ENCODE measurements around the gene GPC6. TPM values are rescaled to one million over a fixed set of nuclear protein-coding genes. Genes with fewer than 3 reads are reported as not detected.

The GPC6 gene
- total RNA-seq, 1 donor from 2014 or later, result not detected

GRCh38 chr13:93264876-93265275 is 38.3 kb downstream of the GPC6 start:
- no peak overlapping the region for H3K27ac Mint-ChIP-seq
- H3K4me1 Mint-ChIP-seq (ENCODE audit: low read depth), result no peaks in the 10 kb centered on the region
- intact Hi-C loops (cut with micrococcal nuclease), result loop anchor here (10.0 kb wide), 1 partner anchor 1100 kb away; no protein-coding TSS in a partner anchor
- H3K9me3 Mint-ChIP-seq, result no peaks in the 10 kb centered on the region
- no peak overlapping the region for H3K4me3 Mint-ChIP-seq
- DNase-seq (ENCODE audit: low spot score), result no peak
- no peaks in the 10 kb centered on the region for H3K27me3 Mint-ChIP-seq (ENCODE audit: insufficient read depth)
- H3K36me3 Mint-ChIP-seq (ENCODE audit: low read depth), result no peaks in the 10 kb centered on the region

DNA sequence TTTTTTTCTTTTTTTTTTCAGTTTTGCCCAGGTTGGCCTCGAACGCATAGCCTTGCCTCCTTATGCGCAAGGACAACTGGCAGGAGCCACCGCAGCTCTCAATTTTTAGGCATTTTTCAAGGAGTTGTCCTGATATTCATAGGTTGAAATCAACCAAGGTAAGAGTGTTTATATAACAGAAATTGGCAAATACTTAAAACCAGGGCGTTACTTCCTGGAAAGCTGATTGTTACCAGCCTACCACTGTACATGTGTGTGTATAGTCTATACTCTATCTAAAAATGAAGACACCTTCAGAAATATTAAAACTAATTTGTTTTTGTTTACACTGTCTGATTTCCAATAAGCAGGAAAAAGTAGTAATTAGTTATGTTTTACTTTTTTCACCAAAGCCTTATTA is 39.2 kb downstream of the GPC6 start:
- H3K27me3 Mint-ChIP-seq (ENCODE audit: insufficient read depth), result no peaks in the 10 kb centered on the region
- no peak overlapping the region for H3K27ac Mint-ChIP-seq
- no peak for DNase-seq (ENCODE audit: low spot score)
- H3K36me3 Mint-ChIP-seq (ENCODE audit: low read depth), result no peaks in the 10 kb centered on the region
- H3K4me3 Mint-ChIP-seq, result no peak overlapping the region
- H3K9me3 Mint-ChIP-seq, result no peaks in the 10 kb centered on the region
- H3K4me1 Mint-ChIP-seq (ENCODE audit: low read depth), result no peaks in the 10 kb centered on the region
- intact Hi-C loops (cut with micrococcal nuclease), result loop anchor here (10.0 kb wide), 1 partner anchor 1099 kb away; no protein-coding TSS in a partner anchor

DNA sequence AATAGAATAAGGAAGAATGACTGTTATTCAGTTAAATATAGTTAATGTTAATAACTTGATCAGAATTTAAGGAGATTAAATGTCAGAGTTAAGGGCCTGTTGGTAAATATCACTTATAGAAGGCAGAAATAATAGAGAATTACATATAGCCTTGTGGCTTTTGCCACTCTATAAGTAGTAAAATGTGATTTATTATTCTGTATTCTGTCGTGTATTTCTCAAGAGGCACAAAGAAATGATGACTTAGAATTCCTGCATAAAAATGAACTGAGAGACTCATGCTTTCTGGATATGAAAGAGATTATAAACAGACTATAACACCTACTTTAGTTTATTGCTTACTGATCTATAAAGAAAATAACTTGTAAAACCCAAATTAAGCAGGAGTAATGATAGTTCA is 40.1 kb downstream of the GPC6 start:
- DNase-seq (ENCODE audit: low spot score), result no peak
- no peaks in the 10 kb centered on the region for H3K4me1 Mint-ChIP-seq (ENCODE audit: low read depth)
- no peaks in the 10 kb centered on the region for H3K36me3 Mint-ChIP-seq (ENCODE audit: low read depth)
- no peaks in the 10 kb centered on the region for H3K27me3 Mint-ChIP-seq (ENCODE audit: insufficient read depth)
- no peak overlapping the region for H3K4me3 Mint-ChIP-seq
- H3K27ac Mint-ChIP-seq, result no peak overlapping the region
- no peaks in the 10 kb centered on the region for H3K9me3 Mint-ChIP-seq
- intact Hi-C loops (cut with micrococcal nuclease), result loop anchor here (10.0 kb wide), 1 partner anchor 1098 kb away; no protein-coding TSS in a partner anchor

DNA sequence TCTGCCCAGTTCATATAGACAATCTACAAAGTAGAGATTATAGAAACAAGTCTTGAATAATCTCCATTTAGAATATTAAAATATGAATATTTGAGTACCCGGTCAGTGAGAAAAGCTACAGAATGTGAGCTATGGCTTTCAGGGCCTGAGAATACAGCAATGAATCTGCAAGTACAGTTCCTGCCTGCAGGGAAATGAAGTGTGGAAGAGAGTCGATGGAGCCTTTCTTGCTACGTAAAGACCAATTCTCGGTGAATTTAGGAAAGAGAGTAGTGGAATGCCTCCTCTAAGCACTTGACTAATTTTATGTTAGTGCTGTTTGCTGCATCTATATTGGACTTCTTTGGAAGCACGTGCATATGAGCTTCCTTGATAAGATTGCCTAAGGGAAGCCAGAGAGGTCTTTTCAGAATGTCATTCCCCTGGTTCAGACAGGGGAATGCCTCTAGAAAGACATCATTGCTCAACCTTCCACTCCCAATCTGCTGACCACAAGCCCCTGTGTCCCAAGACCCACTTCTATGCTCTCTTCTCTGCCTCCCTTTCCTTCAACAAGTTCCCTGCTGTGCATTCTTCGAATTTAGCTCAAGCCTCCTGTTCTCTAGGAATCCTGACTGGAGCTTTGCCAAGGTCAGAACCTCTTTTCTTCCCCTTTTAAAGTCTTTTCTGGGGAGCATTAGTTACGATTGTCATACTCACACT is 41.9 kb downstream of the GPC6 start:
- H3K9me3 Mint-ChIP-seq, result no peaks in the 10 kb centered on the region
- H3K27me3 Mint-ChIP-seq (ENCODE audit: insufficient read depth), result no peaks in the 10 kb centered on the region
- intact Hi-C loops (cut with micrococcal nuclease), result loop anchor here (10.0 kb wide), 1 partner anchor 1096 kb away; no protein-coding TSS in a partner anchor
- H3K4me1 Mint-ChIP-seq (ENCODE audit: low read depth), result no peaks in the 10 kb centered on the region
- no peaks in the 10 kb centered on the region for H3K36me3 Mint-ChIP-seq (ENCODE audit: low read depth)
- H3K27ac Mint-ChIP-seq, result no peak overlapping the region
- DNase-seq (ENCODE audit: low spot score), result no peak
- no peak overlapping the region for H3K4me3 Mint-ChIP-seq

DNA sequence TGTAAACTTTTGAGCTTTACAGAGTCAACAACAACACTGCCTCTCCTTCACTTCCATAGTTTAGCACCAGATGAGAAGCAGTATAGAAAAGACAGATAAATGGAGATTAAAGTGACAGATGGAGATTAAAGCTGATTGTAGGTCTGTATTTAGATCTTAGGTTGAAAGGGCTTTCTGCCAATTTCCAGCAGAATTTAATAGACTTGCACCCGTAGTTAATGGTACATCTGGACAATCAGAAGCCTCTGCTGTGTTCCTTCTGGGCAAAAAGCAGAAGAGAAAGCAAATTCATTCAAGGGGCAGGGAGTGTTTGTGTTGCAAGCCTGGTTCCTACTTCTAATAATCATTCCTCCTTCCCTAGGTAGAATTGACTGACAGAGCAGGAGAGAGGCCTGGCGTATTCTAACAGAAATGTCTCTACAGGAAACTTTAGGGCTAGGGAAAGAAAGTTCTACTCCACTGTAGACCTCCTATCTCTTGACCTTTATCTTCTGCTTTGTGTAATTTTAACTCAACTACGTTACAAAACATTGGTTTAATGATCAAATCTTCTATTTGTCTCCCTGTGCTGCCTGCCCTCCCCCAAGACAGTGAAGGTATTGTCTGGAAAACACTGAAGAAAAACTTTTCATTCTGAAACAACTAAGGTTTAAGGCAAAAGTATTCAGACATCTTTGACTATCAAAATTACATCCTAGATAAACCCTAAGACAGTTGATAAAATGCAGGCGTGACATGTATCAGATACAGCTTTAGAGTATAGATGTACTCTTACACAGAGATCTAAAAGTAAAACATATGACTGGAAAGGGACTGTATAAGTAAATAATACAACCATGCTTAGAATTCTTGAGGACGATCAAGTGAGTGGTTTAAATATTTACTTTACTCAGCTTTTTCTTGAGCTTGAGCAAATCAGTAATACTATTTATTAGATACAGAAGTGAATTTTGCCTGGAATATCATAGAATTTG is 44.4 kb downstream of the GPC6 start:
- no peaks in the 10 kb centered on the region for H3K27me3 Mint-ChIP-seq (ENCODE audit: insufficient read depth)
- intact Hi-C loops (cut with micrococcal nuclease), result no loop called here
- no peaks in the 10 kb centered on the region for H3K4me1 Mint-ChIP-seq (ENCODE audit: low read depth)

GRCh38 chr13:93279982-93280381 is 53.4 kb downstream of the GPC6 start:
- Mint-ChIP-seq H3K4me3 (no peak overlapping the region), H3K4me1 (ENCODE audit: low read depth) (no peaks in the 10 kb centered on the region), H3K36me3 (ENCODE audit: low read depth) (no peaks in the 10 kb centered on the region), H3K27ac (no peak overlapping the region), H3K27me3 (ENCODE audit: insufficient read depth) (no peaks in the 10 kb centered on the region), H3K9me3 (no peaks in the 10 kb centered on the region)
- no peak for DNase-seq (ENCODE audit: low spot score)
- intact Hi-C loops (cut with micrococcal nuclease), result no loop called here

More for the DNA sequence above, 44.4 kb downstream of the GPC6 start:
- H3K27ac Mint-ChIP-seq, result no peak overlapping the region
- H3K4me3 Mint-ChIP-seq, result no peak overlapping the region
- H3K9me3 Mint-ChIP-seq, result no peaks in the 10 kb centered on the region
- DNase-seq (ENCODE audit: low spot score), result no peak
- H3K36me3 Mint-ChIP-seq (ENCODE audit: low read depth), result no peaks in the 10 kb centered on the region

DNA sequence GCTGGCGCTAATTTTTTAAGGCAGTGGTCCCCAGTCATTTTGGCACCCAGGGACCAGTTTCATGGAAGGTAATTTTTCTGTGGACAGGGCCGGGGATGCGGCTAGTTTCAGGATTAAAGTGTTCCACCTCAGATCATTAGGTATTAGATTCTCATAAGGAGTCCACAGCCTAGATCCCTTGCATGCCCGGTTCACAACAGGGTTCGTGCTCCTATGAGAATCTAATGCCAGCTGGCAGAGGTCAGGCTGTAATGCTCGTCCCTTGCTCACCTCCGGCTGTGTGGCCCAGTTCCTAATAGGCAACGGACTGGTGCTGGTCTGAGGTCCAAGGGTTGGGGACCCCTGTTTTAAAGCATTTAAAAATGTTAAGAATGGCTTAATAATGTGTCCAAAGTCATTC is 54.1 kb downstream of the GPC6 start:
- Mint-ChIP-seq H3K4me3 (no peak overlapping the region), H3K27me3 (ENCODE audit: insufficient read depth) (no peaks in the 10 kb centered on the region), H3K4me1 (ENCODE audit: low read depth) (no peaks in the 10 kb centered on the region), H3K9me3 (no peaks in the 10 kb centered on the region), H3K36me3 (ENCODE audit: low read depth) (no peaks in the 10 kb centered on the region), H3K27ac (no peak overlapping the region)
- intact Hi-C loops (cut with micrococcal nuclease), result no loop called here
- DNase-seq (ENCODE audit: low spot score), result no peak

GRCh38 chr13:93283255-93283654 is 56.6 kb downstream of the GPC6 start:
- intact Hi-C loops (cut with micrococcal nuclease), result no loop called here
- Mint-ChIP-seq H3K27me3 (ENCODE audit: insufficient read depth) (no peaks in the 10 kb centered on the region), H3K4me3 (no peak overlapping the region), H3K27ac (no peak overlapping the region), H3K36me3 (ENCODE audit: low read depth) (no peaks in the 10 kb centered on the region), H3K9me3 (no peaks in the 10 kb centered on the region), H3K4me1 (ENCODE audit: low read depth) (no peaks in the 10 kb centered on the region)
- no peak for DNase-seq (ENCODE audit: low spot score)

DNA sequence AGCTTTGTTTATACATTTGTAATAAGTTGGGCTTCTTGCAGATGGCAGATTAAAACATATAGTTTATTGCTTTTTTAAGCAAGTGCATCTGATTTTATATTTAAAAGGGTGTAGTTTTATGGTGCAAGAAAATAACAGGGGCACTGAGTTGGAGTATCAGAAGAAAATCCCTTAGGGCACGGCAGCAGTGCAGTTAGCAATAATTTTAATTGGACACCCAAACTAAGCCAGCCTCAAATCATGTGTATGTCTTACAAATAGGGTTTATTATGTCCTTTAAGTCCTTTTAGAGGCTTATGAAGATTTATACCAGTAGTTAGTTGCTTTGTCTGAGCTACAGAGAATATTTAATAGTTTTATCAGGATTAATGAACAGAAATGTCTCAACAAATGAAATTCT is 57.5 kb downstream of the GPC6 start:
- no peaks in the 10 kb centered on the region for H3K36me3 Mint-ChIP-seq (ENCODE audit: low read depth)
- DNase-seq (ENCODE audit: low spot score), result no peak
- no peak overlapping the region for H3K4me3 Mint-ChIP-seq
- intact Hi-C loops (cut with micrococcal nuclease), result no loop called here
- H3K9me3 Mint-ChIP-seq, result no peaks in the 10 kb centered on the region
- no peaks in the 10 kb centered on the region for H3K27me3 Mint-ChIP-seq (ENCODE audit: insufficient read depth)
- H3K4me1 Mint-ChIP-seq (ENCODE audit: low read depth), result no peaks in the 10 kb centered on the region
- H3K27ac Mint-ChIP-seq, result no peak overlapping the region

DNA sequence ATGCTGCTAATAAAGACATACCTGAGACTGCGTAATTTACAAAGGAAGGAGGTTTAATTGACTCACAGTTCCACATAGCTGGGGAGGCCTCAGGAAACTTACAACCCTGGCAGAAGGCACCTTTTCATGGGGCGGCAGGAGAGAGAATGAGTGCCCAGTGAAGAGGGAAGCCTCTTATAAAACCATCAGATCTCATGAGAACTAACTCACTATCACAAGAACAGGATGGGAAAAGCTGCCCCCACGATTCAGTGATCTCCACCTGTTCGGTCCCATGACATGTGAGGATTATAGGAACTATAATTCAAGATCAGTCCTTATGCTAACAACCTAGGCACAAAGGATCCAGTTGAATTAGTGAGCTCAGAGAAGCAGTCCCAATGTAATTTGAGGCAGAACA is 59.4 kb downstream of the GPC6 start:
- intact Hi-C loops (cut with micrococcal nuclease), result no loop called here
- no peak overlapping the region for H3K4me3 Mint-ChIP-seq
- no peaks in the 10 kb centered on the region for H3K27me3 Mint-ChIP-seq (ENCODE audit: insufficient read depth)
- peaks cover 5% of the 10 kb centered on the region for H3K4me1 Mint-ChIP-seq (ENCODE audit: low read depth)
- H3K36me3 Mint-ChIP-seq (ENCODE audit: low read depth), result no peaks in the 10 kb centered on the region
- no peak overlapping the region for H3K27ac Mint-ChIP-seq
- peaks cover 3% of the 10 kb centered on the region for H3K9me3 Mint-ChIP-seq
- DNase-seq (ENCODE audit: low spot score), result no peak

GRCh38 chr13:93289053-93289452 is 62.4 kb downstream of the GPC6 start:
- intact Hi-C loops (cut with micrococcal nuclease), result no loop called here
- Mint-ChIP-seq H3K27me3 (ENCODE audit: insufficient read depth) (no peaks in the 10 kb centered on the region), H3K27ac (no peak overlapping the region), H3K4me3 (no peak overlapping the region), H3K36me3 (ENCODE audit: low read depth) (no peaks in the 10 kb centered on the region), H3K9me3 (peaks cover 3% of the 10 kb centered on the region), H3K4me1 (ENCODE audit: low read depth) (peaks cover 5% of the 10 kb centered on the region)
- no peak for DNase-seq (ENCODE audit: low spot score)

- no peak overlapping the region for H3K27ac Mint-ChIP-seq
- H3K4me3 Mint-ChIP-seq, result no peak overlapping the region
- H3K27me3 Mint-ChIP-seq (ENCODE audit: insufficient read depth), result no peaks in the 10 kb centered on the region
- H3K4me1 Mint-ChIP-seq (ENCODE audit: low read depth), result peaks cover 5% of the 10 kb centered on the region
- DNase-seq (ENCODE audit: low spot score), result no peak
- intact Hi-C loops (cut with micrococcal nuclease), result no loop called here
- H3K9me3 Mint-ChIP-seq, result peaks cover 3% of the 10 kb centered on the region
- no peaks in the 10 kb centered on the region for H3K36me3 Mint-ChIP-seq (ENCODE audit: low read depth)
Observed at GRCh38 chr13:93289842-93290241, 63.2 kb downstream of the GPC6 start.

GRCh38 chr13:93290503-93290902 is 63.9 kb downstream of the GPC6 start:
- Mint-ChIP-seq H3K4me3 (no peak overlapping the region), H3K36me3 (ENCODE audit: low read depth) (no peaks in the 10 kb centered on the region), H3K27ac (no peak overlapping the region), H3K4me1 (ENCODE audit: low read depth) (peaks cover 5% of the 10 kb centered on the region), H3K27me3 (ENCODE audit: insufficient read depth) (no peaks in the 10 kb centered on the region), H3K9me3 (peaks cover 3% of the 10 kb centered on the region)
- intact Hi-C loops (cut with micrococcal nuclease), result no loop called here
- no peak for DNase-seq (ENCODE audit: low spot score)
